ENCODE data around the gene CAMSAP2. TPM values are rescaled to one million over a fixed set of nuclear protein-coding genes. Genes with fewer than 3 reads are reported as not detected.

The CAMSAP2 gene
- total RNA-seq, 4 donors from 2014 or later, result 26.5 to 47.4 (median 33.3) TPM

- Histone ChIP-seq H3K4me1 (no peaks in the 10 kb centered on the region), H3K27me3 (no peaks in the 10 kb centered on the region), H3K4me3 (no peak overlapping the region), H3K27ac (no peak overlapping the region), H3K36me3 (peaks cover 33% of the 10 kb centered on the region), H3K9me3 (no peaks in the 10 kb centered on the region)
- no peak for DNase-seq (ENCODE audit: low spot score in 2 of 2)
- 87% methylated on average over 2 of the region's 2 CpGs for WGBS
- TF ChIP-seq POLR2AphosphoS5 (IDR thresholded peaks at IDR 0.05) (no peak), EP300 (IDR thresholded peaks at IDR 0.05) (no peak), POLR2A (IDR thresholded peaks at IDR 0.05) (no peak)
- TF ChIP-seq, protein P1, sequence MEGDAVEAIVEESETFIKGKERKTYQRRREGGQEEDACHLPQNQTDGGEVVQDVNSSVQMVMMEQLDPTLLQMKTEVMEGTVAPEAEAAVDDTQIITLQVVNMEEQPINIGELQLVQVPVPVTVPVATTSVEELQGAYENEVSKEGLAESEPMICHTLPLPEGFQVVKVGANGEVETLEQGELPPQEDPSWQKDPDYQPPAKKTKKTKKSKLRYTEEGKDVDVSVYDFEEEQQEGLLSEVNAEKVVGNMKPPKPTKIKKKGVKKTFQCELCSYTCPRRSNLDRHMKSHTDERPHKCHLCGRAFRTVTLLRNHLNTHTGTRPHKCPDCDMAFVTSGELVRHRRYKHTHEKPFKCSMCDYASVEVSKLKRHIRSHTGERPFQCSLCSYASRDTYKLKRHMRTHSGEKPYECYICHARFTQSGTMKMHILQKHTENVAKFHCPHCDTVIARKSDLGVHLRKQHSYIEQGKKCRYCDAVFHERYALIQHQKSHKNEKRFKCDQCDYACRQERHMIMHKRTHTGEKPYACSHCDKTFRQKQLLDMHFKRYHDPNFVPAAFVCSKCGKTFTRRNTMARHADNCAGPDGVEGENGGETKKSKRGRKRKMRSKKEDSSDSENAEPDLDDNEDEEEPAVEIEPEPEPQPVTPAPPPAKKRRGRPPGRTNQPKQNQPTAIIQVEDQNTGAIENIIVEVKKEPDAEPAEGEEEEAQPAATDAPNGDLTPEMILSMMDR (IDR thresholded peaks at IDR 0.05), result no peak
These were observed 123.4 kb downstream of the CAMSAP2 start for GRCh38 chr1:200861937-200862647.

GRCh38 chr1:200862713-200863415 is 124.2 kb downstream of the CAMSAP2 start:
- 91% methylated on average over 9 of the region's 9 CpGs for WGBS
- H3K4me1 ChIP-seq, result no peaks in the 10 kb centered on the region
- no peaks in the 10 kb centered on the region for H3K9me3 ChIP-seq
- H3K36me3 ChIP-seq, result peaks cover 26% of the 10 kb centered on the region
- H3K4me3 ChIP-seq, result no peak overlapping the region
- TF ChIP-seq POLR2AphosphoS5 (IDR thresholded peaks at IDR 0.05) (no peak), EP300 (IDR thresholded peaks at IDR 0.05) (no peak), POLR2A (IDR thresholded peaks at IDR 0.05) (no peak)
- TF ChIP-seq, protein P1 (IDR thresholded peaks at IDR 0.05), result no peak
- no peak overlapping the region for H3K27ac ChIP-seq
- DNase-seq (ENCODE audit: low spot score in 2 of 2), result no peak
- no peaks in the 10 kb centered on the region for H3K27me3 ChIP-seq

DNA sequence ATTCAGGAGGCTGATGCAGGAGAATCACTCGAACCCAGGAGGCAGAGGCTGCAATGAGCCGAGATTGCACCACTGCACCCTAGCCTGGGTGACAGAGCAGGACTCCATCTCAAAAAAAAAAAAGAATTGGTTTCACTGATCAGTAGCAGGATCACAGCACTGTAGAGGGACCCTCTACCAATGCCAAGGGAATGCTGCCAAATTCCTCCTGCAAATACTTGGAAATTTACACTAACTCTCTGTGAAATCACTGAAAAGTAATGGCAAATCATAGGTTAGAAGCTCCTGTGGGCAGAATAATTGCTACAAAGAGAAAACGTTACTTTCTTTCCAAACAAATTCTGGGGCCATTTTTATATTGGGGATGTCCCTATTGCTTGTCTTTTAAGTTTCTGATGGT is 127.4 kb downstream of the CAMSAP2 start:
- no peaks in the 10 kb centered on the region for H3K4me1 ChIP-seq
- H3K27ac ChIP-seq, result no peak overlapping the region
- TF ChIP-seq POLR2A (IDR thresholded peaks at IDR 0.05) (no peak), EP300 (IDR thresholded peaks at IDR 0.05) (no peak), POLR2AphosphoS5 (IDR thresholded peaks at IDR 0.05) (no peak)
- TF ChIP-seq, protein P1 (IDR thresholded peaks at IDR 0.05), result no peak
- H3K36me3 ChIP-seq, result peaks cover 17% of the 10 kb centered on the region
- H3K27me3 ChIP-seq, result peaks cover 14% of the 10 kb centered on the region
- 68% methylated on average over 3 of the region's 3 CpGs for WGBS
- DNase-seq (ENCODE audit: low spot score in 2 of 2), result no peak
- no peaks in the 10 kb centered on the region for H3K9me3 ChIP-seq
- no peak overlapping the region for H3K4me3 ChIP-seq

GRCh38 chr1:200866521-200866920 is 127.8 kb downstream of the CAMSAP2 start:
- DNase-seq (ENCODE audit: low spot score in 2 of 2), result no peak
- TF ChIP-seq, protein P1 (IDR thresholded peaks at IDR 0.05), result no peak
- no peak for TF ChIP-seq EP300 (IDR thresholded peaks at IDR 0.05)
- TF ChIP-seq POLR2AphosphoS5 (IDR thresholded peaks at IDR 0.05), result no peak
- TF ChIP-seq POLR2A (IDR thresholded peaks at IDR 0.05), result no peak
- WGBS, result 21% methylated on average over 5 of the region's 5 CpGs
- no peaks in the 10 kb centered on the region for H3K4me1 ChIP-seq
- H3K36me3 ChIP-seq, result peaks cover 17% of the 10 kb centered on the region
- no peak overlapping the region for H3K27ac ChIP-seq
- H3K4me3 ChIP-seq, result no peak overlapping the region
- H3K9me3 ChIP-seq, result no peaks in the 10 kb centered on the region
- H3K27me3 ChIP-seq, result peaks cover 18% of the 10 kb centered on the region
